HCT116 (cell line): ENCODE data around the gene LRCH1.

ENCODE experiments used
- CTCF ChIP-seq, 3 experiments: fragments of 200-600 bp in 1 of 3; sonication (generic) in 1 of 3; IDR thresholded peaks in 2 of 3; conservative IDR thresholded peaks in 1 of 3; 2 replicates each; pipeline ENCODE4 v1.5.1; 2012 to 2017; ENCODE audit warnings: low read depth in 2 of 3, low read length in 2 of 3, antibody characterized with exemption in 1 of 3, borderline replicate concordance in 1 of 3, control low read depth in 1 of 3, mild to moderate bottlenecking in 1 of 3, mixed read lengths in 1 of 3, mixed run types in 1 of 3, moderate library complexity in 1 of 3; ENCODE audit not compliant: insufficient read depth in 1 of 3
- EZH2 ChIP-seq: fragments of 200-600 bp; sonication (generic); IDR thresholded peaks from 2 replicates; pipeline ENCODE4 v1.6.1; 2017; ENCODE audit warnings: antibody characterized with exemption, mixed run types
- POLR2A ChIP-seq: IDR thresholded peaks from 2 replicates; pipeline ENCODE4 v1.7.0; 2011; ENCODE audit warnings: borderline replicate concordance; ENCODE audit not compliant: insufficient read depth, insufficient read length; ENCODE audit errors: extremely low read depth
- TCF7L2 ChIP-seq: IDR thresholded peaks from 2 replicates; pipeline ENCODE4 v1.7.0; 2011; ENCODE audit warnings: borderline replicate concordance, inconsistent platforms; ENCODE audit not compliant: insufficient read depth, insufficient read length; ENCODE audit errors: extremely low read depth

GRCh38 chr13:46668302-46668720, 115.3 kb downstream of the LRCH1 start:
- no peak for TF ChIP-seq POLR2A
- no peak for TF ChIP-seq CTCF (IDR thresholded peaks at IDR 0.05 in 2 of 3, conservative IDR thresholded peaks at IDR 0.05 in 1 of 3; ENCODE audit: borderline replicate concordance in 1 of 3, insufficient read depth in 1 of 3, low read depth in 2 of 3, low read length in 2 of 3)
- no peak for TF ChIP-seq TCF7L2
- no peak for TF ChIP-seq EZH2
